Cardiac muscle cell (in vitro differentiated cells and primary cell): ENCODE measurements around the gene KLF9. TPM values are rescaled to one million over a fixed set of nuclear protein-coding genes. Genes with fewer than 3 reads are reported as not detected.

ENCODE experiments used
- DNase-seq, 2 donors: peaks; one replicate each; pipeline versions ENCODE4 v3.0.0 to v3.0.0-alpha.2; 2010 to 2017; ENCODE audit warnings: low read depth in 1 of 2, low spot score in 1 of 2
- H3K27ac ChIP-seq: fragments of 200-600 bp; sonication (generic); 2 replicates; pipeline ENCODE4 v1.5.1; 2016
- H3K27me3 ChIP-seq: fragments of 200-600 bp; sonication (generic); 2 replicates; pipeline ENCODE4 v1.6.0; 2016; ENCODE audit warnings: control low read depth
- H3K36me3 ChIP-seq: fragments of 200-600 bp; sonication (generic); 2 replicates; pipeline ENCODE4 v1.5.1; 2016; ENCODE audit warnings: control low read depth
- H3K4me1 ChIP-seq: fragments of 200-600 bp; sonication (generic); 2 replicates; pipeline ENCODE4 v1.8.1; 2017; ENCODE audit warnings: low read depth, mild to moderate bottlenecking, mixed run types
- H3K4me3 ChIP-seq: fragments of 200-600 bp; sonication (generic); 2 replicates; pipeline ENCODE4 v1.5.1; 2016; ENCODE audit warnings: mild to moderate bottlenecking
- H3K9me3 ChIP-seq: fragments of 200-600 bp; sonication (generic); 2 replicates; pipeline ENCODE4 v1.5.1; 2017; ENCODE audit warnings: low read depth, mild to moderate bottlenecking, control low read depth
- CTCF ChIP-seq: IDR thresholded peaks from 2 replicates; pipeline ENCODE4 v1.5.1; 2012; ENCODE audit warnings: low read depth, mild to moderate bottlenecking, low read length
- polyA plus RNA-seq: library from polyadenylated mRNA; unstranded; fragments of >200 nt; fragmentation: Nextera tagmentation; extraction: Ambion mirVana; gene quantifications from 2 replicates; pipeline ENCODE4 v1.2.1, GENCODE V29; 2016
- total RNA-seq: library from RNA; depleted of rRNA; stranded (reverse); fragments of >200 nt; gene quantifications from 2 replicates; pipeline ENCODE4 v1.2.3, GENCODE V29; 2016

Gene KLF9
- total and polyA plus RNA-seq, 2 experiments from 2014 or later: 0.30 TPM; not detected in 1

- H3K4me3 ChIP-seq: no peak overlapping the region
- H3K27ac ChIP-seq: no peak overlapping the region
- H3K36me3 ChIP-seq: no peaks in the 10 kb centered on the region
- peaks cover 14% of the 10 kb centered on the region for H3K27me3 ChIP-seq
- TF ChIP-seq CTCF: no peak
- no peak for DNase-seq
- H3K4me1 ChIP-seq: peaks cover 5% of the 10 kb centered on the region
- H3K9me3 ChIP-seq: no peaks in the 10 kb centered on the region
These were observed 18.8 kb downstream of the KLF9 start for GRCh38 chr9:70395652-70396051.

- TF ChIP-seq CTCF: no peak
- Histone ChIP-seq H3K36me3 (no peaks in the 10 kb centered on the region), H3K9me3 (no peaks in the 10 kb centered on the region), H3K27ac (no peak overlapping the region), H3K27me3 (peaks cover 7% of the 10 kb centered on the region), H3K4me1 (peaks cover 5% of the 10 kb centered on the region), H3K4me3 (no peak overlapping the region)
- DNase-seq: no peak
These were observed 21.6 kb downstream of the KLF9 start for GRCh38 chr9:70392850-70393249.

- Histone ChIP-seq H3K4me3 (no peak overlapping the region), H3K4me1 (peaks cover 5% of the 10 kb centered on the region), H3K9me3 (no peaks in the 10 kb centered on the region), H3K27me3 (peaks cover 7% of the 10 kb centered on the region), H3K27ac (no peak overlapping the region), H3K36me3 (no peaks in the 10 kb centered on the region)
- DNase-seq: no peak
- peak; percentile 32 for TF ChIP-seq CTCF
These were observed 22.3 kb downstream of the KLF9 start for GRCh38 chr9:70392189-70392588.

GRCh38 chr9:70390933-70391341 is 23.5 kb downstream of the KLF9 start:
- H3K27ac ChIP-seq: no peak overlapping the region
- no peak for TF ChIP-seq CTCF
- H3K4me1 ChIP-seq: peaks cover 5% of the 10 kb centered on the region
- no peaks in the 10 kb centered on the region for H3K36me3 ChIP-seq
- peaks cover 18% of the 10 kb centered on the region for H3K27me3 ChIP-seq
- no peak overlapping the region for H3K4me3 ChIP-seq
- DNase-seq: peak in 1 of 2 donors; percentile 65
- H3K9me3 ChIP-seq: no peaks in the 10 kb centered on the region

GRCh38 chr9:70389621-70390266 is 24.7 kb downstream of the KLF9 start:
- Histone ChIP-seq H3K27me3 (peaks cover 28% of the 10 kb centered on the region), H3K4me1 (peaks cover 5% of the 10 kb centered on the region), H3K4me3 (no peak overlapping the region), H3K27ac (no peak overlapping the region), H3K36me3 (no peaks in the 10 kb centered on the region), H3K9me3 (no peaks in the 10 kb centered on the region)
- no peak for TF ChIP-seq CTCF
- peak; percentile 62 to 71 for DNase-seq
